Esophagus squamous epithelium (tissue), 4 donors: ENCODE measurements around the gene DDTL.
"Not testable (repeated sequence)": the region's sequence is repeated elsewhere in the genome, so short reads cannot be mapped to it uniquely, and the experiment has no call there.

Experiments used
- CTCF ChIP-seq, 6 experiments: fragments of 450-650 bp in 4 of 6; fragments of 200-600 bp in 2 of 6; sonication (generic) in 2 of 6; IDR thresholded peaks; one replicate each; pipeline ENCODE4 v1.5.1; 2016 to 2019; ENCODE audit warnings: antibody characterized with exemption in 6 of 6, mild to moderate bottlenecking in 4 of 6, moderate library complexity in 4 of 6
- POLR2A ChIP-seq, 4 donors: fragments of 450-650 bp; IDR thresholded peaks; one replicate each; pipeline ENCODE4 v1.6.1; 2017; ENCODE audit warnings: antibody characterized with exemption in 4 of 4, mild to moderate bottlenecking in 4 of 4, moderate library complexity in 3 of 4

GRCh38 chr22:23920267-23920611 is 46.4 kb upstream of the DDTL start:
- not testable (repeated sequence) for TF ChIP-seq CTCF, POLR2A (IDR thresholded peaks at IDR 0.05)
